HG02852 (cell line): Measurements from ENCODE around the gene IFNA10.
A peak's percentile ranks its signal among the peaks of the same experiment; 100 is the strongest.
"Not testable (repeated sequence)": the region's sequence is repeated elsewhere in the genome, so short reads cannot be mapped to it uniquely, and the experiment has no call there.

Experiments
- ATAC-seq: cut with Tn5 transposase; IDR thresholded peaks from one replicate; pipeline ENCODE4 v1.9.1; 2021; ENCODE audit warnings: mild to moderate bottlenecking, moderate library complexity; ENCODE audit not compliant: unreplicated experiment

IFNA10 gene

DNA sequence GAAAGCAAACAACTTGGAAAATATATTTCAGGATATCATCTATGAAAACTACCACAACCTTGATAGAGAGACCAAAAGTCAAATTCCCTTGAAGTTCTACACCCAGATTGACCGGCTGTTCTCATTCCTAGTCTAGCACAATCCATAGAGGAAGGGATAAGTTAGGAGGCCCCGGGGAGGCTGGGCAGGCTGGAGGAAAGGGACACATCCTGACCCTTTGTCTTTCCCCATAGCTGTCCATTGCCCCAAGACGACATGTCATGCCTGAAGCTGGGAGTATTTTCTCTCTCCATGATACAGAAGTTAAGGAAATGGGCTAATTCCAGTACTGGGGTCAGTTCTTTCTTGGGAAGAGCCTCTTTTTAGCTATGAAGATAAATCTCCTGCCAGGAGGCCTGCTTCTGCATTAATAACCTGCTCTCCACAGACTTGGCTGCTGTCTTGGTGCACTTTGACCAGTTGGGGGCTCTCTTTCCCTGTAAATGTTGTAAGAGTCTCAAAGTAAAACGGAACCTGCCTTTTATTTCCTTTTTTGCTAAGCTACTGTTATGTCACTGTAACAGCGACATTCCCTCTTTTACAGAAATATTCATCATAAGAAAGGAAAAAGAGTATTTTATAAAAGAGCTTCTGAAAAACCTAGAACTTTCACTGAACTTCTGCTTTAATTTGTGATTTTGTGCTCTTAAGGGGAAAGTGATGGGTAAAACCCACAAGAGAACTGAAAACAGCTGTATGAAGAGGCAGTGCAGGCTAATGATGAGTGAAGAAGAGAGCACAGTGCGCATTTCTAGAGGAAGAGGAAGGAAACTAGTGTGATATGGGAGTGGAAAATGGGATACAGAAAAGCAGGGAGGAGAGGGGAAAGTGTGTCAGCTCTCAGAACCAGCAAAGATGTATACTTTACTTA lies 11.8 kb downstream of the IFNA10 start:
- ATAC-seq: peak; percentile 91

DNA sequence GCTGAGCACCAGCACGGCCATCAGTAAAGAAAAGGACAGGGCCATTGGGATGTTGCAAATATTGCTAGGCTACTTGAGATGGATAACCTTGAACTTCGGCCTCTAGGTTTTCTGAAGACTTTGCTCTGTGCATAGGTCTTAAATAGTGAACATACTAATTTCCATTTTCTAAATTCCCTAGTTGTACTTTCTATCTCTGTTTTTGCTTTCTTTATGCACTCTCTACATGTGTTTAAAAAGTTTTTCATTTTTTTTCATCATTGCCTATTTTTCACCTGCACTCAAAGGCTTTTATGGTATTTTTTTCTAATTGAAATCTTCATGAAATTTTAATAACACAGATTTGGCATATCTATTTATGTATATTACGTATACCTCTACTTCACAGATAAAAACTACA lies 19.5 kb downstream of the IFNA10 start, which contains the start of gene IFNA4:
Gene IFNA4 (minus strand): TSS at position 101 of the 400 bp plus-strand sequence. CDS start 56 bp downstream, at position 45.
- not testable (repeated sequence) for ATAC-seq

DNA sequence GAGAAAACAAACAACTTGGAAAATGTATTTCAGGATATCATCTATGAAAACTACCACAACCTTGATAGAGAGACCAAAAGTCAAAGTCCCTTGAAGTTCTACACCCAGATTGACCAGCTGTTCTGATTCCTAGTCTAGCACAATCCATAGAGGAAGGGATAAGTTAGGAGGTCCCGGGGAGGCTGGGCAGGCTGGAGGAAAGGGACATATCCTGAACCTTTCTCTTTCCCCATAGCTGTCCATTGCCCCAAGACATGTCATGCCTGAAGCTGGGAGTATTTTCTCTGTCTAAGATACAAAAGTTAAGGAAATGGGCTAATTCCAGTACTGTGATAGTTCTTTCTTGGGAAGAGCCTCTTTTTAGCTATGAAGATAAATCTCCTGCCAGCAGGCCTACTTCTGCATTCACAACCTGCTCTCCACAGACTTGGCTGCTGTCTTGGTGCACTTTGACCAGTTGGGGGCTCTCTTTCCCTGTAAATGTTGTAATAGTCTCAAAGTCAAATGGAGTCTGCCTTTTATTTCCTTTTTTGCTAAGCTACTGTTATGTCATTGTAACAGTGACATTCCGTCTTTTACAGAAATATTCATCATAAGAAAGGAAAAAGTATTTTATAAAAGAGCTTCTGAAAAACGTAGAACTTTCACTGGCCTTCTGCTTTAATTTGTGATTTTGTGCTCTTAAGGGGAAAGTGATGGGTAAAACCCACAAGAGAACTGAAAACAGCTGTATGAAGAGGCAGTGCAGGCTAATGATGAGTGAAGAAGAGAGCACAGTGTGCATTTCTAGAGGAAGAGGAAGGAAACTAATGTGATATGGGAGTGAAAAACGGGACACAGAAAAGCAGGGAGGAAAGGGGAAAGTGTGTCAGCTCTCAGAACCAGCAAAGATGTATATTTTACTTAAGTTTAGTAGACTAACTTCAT lies 23.9 kb downstream of the IFNA10 start:
- peak; percentile 96 for ATAC-seq

DNA sequence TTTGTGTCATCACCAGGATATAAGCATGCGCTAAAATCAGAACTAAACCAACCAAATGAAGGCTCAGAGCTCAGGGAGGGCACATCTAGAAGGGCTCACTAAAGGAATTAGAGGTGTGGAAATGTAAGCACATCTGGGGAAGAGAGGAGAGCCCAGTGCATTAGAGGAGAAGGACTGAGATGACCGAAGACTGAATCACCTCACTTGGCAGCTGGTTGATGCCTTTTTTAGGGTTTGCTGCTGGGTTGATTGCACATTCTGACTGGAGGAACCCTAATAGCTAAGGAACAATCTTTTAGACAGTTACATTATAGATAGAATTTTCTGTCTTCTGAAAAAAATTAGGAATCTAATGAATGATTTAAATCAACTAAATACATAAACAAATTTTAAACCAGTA lies 32.3 kb downstream of the IFNA10 start:
- no peak for ATAC-seq

GRCh38 chr9:21172156-21172555 lies 34.8 kb downstream of the IFNA10 start:
- no peak for ATAC-seq

- no peak for ATAC-seq
These were observed 35.6 kb downstream of the IFNA10 start for GRCh38 chr9:21171351-21171750.

GRCh38 chr9:21166560-21166959 lies 40.4 kb downstream of the IFNA10 start, which contains the start of gene IFNA21:
Gene IFNA21 (minus strand): TSS chr9:21166660. CDS start chr9:21166612, 48 bp downstream.
- ATAC-seq: not testable (repeated sequence)

- ATAC-seq: no peak
These were observed 41.4 kb downstream of the IFNA10 start for GRCh38 chr9:21165516-21165915.

DNA sequence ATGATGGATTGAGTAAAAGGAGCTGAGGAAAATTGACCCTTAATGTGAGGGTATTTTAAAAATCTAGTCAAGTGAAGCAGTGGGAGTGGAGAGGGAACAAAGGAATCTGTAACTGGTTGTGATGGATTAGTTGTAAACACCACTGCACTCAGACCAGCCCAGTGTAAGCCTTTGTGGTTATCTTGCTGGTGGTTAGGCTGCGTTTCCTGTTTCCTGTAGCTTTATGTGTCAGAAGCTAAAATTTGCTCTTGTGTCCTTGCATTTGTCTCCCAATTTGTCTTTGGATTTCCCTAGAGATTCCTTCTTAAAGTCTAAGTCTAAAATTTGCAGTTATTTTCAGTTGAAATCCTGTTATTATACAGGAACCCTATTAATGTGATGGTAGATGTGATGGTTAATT lies 46.8 kb downstream of the IFNA10 start:
- peak; percentile 95 for ATAC-seq
